H9 (cell line): ENCODE data around the gene JPT2. TPM values are rescaled to one million over a fixed set of nuclear protein-coding genes. Genes with fewer than 3 reads are reported as not detected.

Experiments
- DNase-seq: peaks from one replicate; pipeline ENCODE4 v3.0.0-alpha.2; 2017
- H2AFZ ChIP-seq: one replicate; pipeline ENCODE4 v1.6.1; 2013; ENCODE audit warnings: mild to moderate bottlenecking, low read length, control low read depth, moderate library complexity
- H2AK5ac ChIP-seq: 2 replicates; pipeline ENCODE4 v1.6.1; 2013; ENCODE audit warnings: low read length, control low read depth, mixed read lengths; ENCODE audit not compliant: insufficient read length
- H2BK120ac ChIP-seq: one replicate; pipeline ENCODE4 v1.6.1; 2013; ENCODE audit warnings: low read depth, mild to moderate bottlenecking, low read length, control low read depth, inconsistent platforms; ENCODE audit not compliant: poor library complexity, severe bottlenecking
- H2BK12ac ChIP-seq: 2 replicates; pipeline ENCODE4 v1.6.1; 2013; ENCODE audit warnings: low read length, control low read depth, mixed read lengths, low read depth; ENCODE audit not compliant: insufficient read length
- H2BK15ac ChIP-seq: 2 replicates; pipeline ENCODE4 v1.6.1; 2013; ENCODE audit warnings: low read depth, low read length, control low read depth
- H2BK20ac ChIP-seq: one replicate; pipeline ENCODE4 v1.6.1; 2013; ENCODE audit warnings: low read depth, mild to moderate bottlenecking, low read length, control low read depth, inconsistent platforms; ENCODE audit not compliant: poor library complexity, severe bottlenecking
- H2BK5ac ChIP-seq: 2 replicates; pipeline ENCODE4 v1.6.1; 2013; ENCODE audit warnings: low read length, control low read depth, mixed read lengths; ENCODE audit not compliant: insufficient read length
- H3K14ac ChIP-seq: 2 replicates; pipeline ENCODE4 v1.6.1; 2013; ENCODE audit warnings: low read length, control low read depth; ENCODE audit not compliant: insufficient read depth
- H3K18ac ChIP-seq: 2 replicates; pipeline ENCODE4 v1.6.1; 2013; ENCODE audit warnings: low read depth, mild to moderate bottlenecking, mixed read lengths, low read length, control low read depth; ENCODE audit not compliant: insufficient read length
- H3K23ac ChIP-seq: 2 replicates; pipeline ENCODE4 v1.6.1; 2013; ENCODE audit warnings: low read length, control low read depth, mixed read lengths, low read depth; ENCODE audit not compliant: insufficient read length
- H3K23me2 ChIP-seq: 2 replicates; pipeline ENCODE4 v1.6.1; 2013; ENCODE audit warnings: low read depth, mild to moderate bottlenecking, mixed read lengths, low read length, control low read depth; ENCODE audit not compliant: insufficient read length, poor library complexity, severe bottlenecking
- H3K27ac ChIP-seq: 2 replicates; pipeline ENCODE4 v1.5.1; 2013; ENCODE audit warnings: low read length, control low read depth, mixed read lengths, low read depth; ENCODE audit not compliant: insufficient read length
- H3K27me3 ChIP-seq: 2 replicates; pipeline ENCODE4 v1.6.1; 2013; ENCODE audit warnings: low read length, control low read depth, inconsistent platforms; ENCODE audit not compliant: insufficient read depth
- H3K4ac ChIP-seq: 2 replicates; pipeline ENCODE4 v1.6.1; 2013; ENCODE audit warnings: low read depth, mild to moderate bottlenecking, control low read depth, inconsistent platforms, low read length, moderate library complexity
- H3K4me1 ChIP-seq: 2 replicates; pipeline ENCODE4 v1.6.1; 2013; ENCODE audit warnings: low read length, control low read depth, inconsistent platforms; ENCODE audit not compliant: insufficient read depth
- H3K4me2 ChIP-seq: 2 replicates; pipeline ENCODE4 v1.6.1; 2013; ENCODE audit warnings: low read length, control low read depth, mixed read lengths; ENCODE audit not compliant: insufficient read length, insufficient read depth
- H3K56ac ChIP-seq: 2 replicates; pipeline ENCODE4 v1.6.1; 2013; ENCODE audit warnings: low read depth, mild to moderate bottlenecking, mixed read lengths, low read length, control low read depth; ENCODE audit not compliant: insufficient read length
- H3K79me1 ChIP-seq: 2 replicates; pipeline ENCODE4 v1.6.1; 2013; ENCODE audit warnings: low read depth, mild to moderate bottlenecking, moderate library complexity, low read length, control low read depth, inconsistent platforms; ENCODE audit not compliant: insufficient read depth, poor library complexity, severe bottlenecking
- H3K79me2 ChIP-seq: 2 replicates; pipeline ENCODE4 v1.6.1; 2013; ENCODE audit warnings: low read length, control low read depth, inconsistent platforms; ENCODE audit not compliant: insufficient read depth
- H3K9ac ChIP-seq: 2 replicates; pipeline ENCODE4 v1.6.1; 2013; ENCODE audit warnings: low read length, control low read depth, mixed read lengths; ENCODE audit not compliant: insufficient read length; ENCODE audit errors: extremely low read depth
- H3K9me3 ChIP-seq: one replicate; pipeline ENCODE4 v1.6.1; 2013; ENCODE audit warnings: low read depth, low read length, inconsistent platforms; ENCODE audit not compliant: control insufficient read depth
- H3T11ph ChIP-seq: one replicate; pipeline ENCODE4 v1.6.1; 2013; ENCODE audit warnings: mild to moderate bottlenecking, low read length, control low read depth, inconsistent platforms
- H4K20me1 ChIP-seq: one replicate; pipeline ENCODE4 v1.6.1; 2013; ENCODE audit not compliant: control insufficient read depth, insufficient read length, insufficient read depth
- H4K5ac ChIP-seq: 2 replicates; pipeline ENCODE4 v1.6.1; 2013; ENCODE audit warnings: low read depth, mild to moderate bottlenecking, mixed read lengths, low read length, control low read depth; ENCODE audit not compliant: insufficient read length
- H4K8ac ChIP-seq: replicated peaks from 2 replicates; pipeline ENCODE4 v1.6.1; 2013; ENCODE audit warnings: low read length, control low read depth, mixed read lengths, low read depth; ENCODE audit not compliant: insufficient read length
- H4K91ac ChIP-seq: 2 replicates; pipeline ENCODE4 v1.6.1; 2013; ENCODE audit warnings: low read depth, mild to moderate bottlenecking, moderate library complexity, mixed read lengths, low read length, control low read depth; ENCODE audit not compliant: insufficient read length
- H3K27ac Mint-ChIP-seq, 3 experiments: 2 replicates in 2 of 3; 3 replicates in 1 of 3; pipeline ENCODE4 v1.8.0; 2020 to 2021; ENCODE audit warnings: mixed read lengths in 3 of 3, mild to moderate bottlenecking in 1 of 3, moderate library complexity in 1 of 3
- H3K27me3 Mint-ChIP-seq: 2 replicates; pipeline ENCODE4 v1.8.0; 2021; ENCODE audit warnings: low read depth, mild to moderate bottlenecking, moderate library complexity, mixed read lengths
- H3K36me3 Mint-ChIP-seq, 3 experiments: 2 replicates in 2 of 3; 3 replicates in 1 of 3; pipeline ENCODE4 v1.8.0; 2020 to 2021; ENCODE audit warnings: low read depth in 3 of 3, mixed read lengths in 3 of 3; ENCODE audit not compliant: insufficient read depth in 1 of 3
- H3K4me1 Mint-ChIP-seq, 2 experiments: 2 replicates each; pipeline ENCODE4 v1.8.0; 2020; ENCODE audit warnings: mixed read lengths in 2 of 2
- H3K4me3 Mint-ChIP-seq, 2 experiments: 2 replicates in 1 of 2; 3 replicates in 1 of 2; pipeline ENCODE4 v1.8.0; 2020 to 2021; ENCODE audit warnings: mild to moderate bottlenecking in 2 of 2, mixed read lengths in 2 of 2, moderate library complexity in 1 of 2
- H3K9me3 Mint-ChIP-seq, 2 experiments: 2 replicates in 1 of 2; 3 replicates in 1 of 2; pipeline ENCODE4 v1.8.0; 2020; ENCODE audit warnings: mild to moderate bottlenecking in 2 of 2, mixed read lengths in 2 of 2, moderate library complexity in 1 of 2
- WGBS: extraction: QIAGEN DNeasy Blood & Tissue Kit; methylation state at CpG from one replicate; pipeline ENCODE4 v1.1.7; 2013; ENCODE audit warnings: missing lambda C conversion rate, low lambda C conversion rate, mixed read lengths; ENCODE audit not compliant: insufficient read length; ENCODE audit errors: extremely low coverage; 5-methylcytosine and 5-hydroxymethylcytosine counted together
- total RNA-seq: library from RNA; stranded (reverse); gene quantifications from 2 replicates; pipeline ENCODE4 v1.2.1, GENCODE V29; 2021
- TF ChIP-seq, protein P1 (sequence below): fragments of 200-600 bp; sonication (generic); conservative IDR thresholded peaks from 3 replicates; pipeline ENCODE4 v1.8.0; 2021; ENCODE audit warnings: antibody characterized with exemption, mild to moderate bottlenecking

The JPT2 gene
- total RNA-seq, 1 experiment from 2014 or later, result 206 TPM

DNA sequence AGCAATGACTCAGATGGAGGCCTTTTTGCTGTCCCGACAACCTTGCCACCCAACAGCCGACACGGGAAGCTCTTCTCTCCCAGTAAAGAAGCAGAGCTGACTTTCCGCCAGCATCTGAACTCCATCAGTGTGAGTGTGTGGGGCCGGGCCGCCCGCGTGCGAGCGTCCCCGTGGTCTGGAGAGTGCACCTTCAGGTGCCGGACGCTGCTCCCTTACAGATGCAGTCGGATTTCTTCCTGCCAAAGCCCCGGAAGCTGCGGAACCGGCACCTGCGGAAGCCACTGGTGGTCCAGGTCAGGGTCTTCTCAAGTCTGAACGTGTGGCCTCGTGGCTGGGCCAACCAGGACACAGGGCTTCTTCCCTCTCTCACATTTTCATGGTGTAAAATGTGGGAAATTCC is 15.5 kb upstream of the JPT2 start:
- Histone ChIP-seq H4K8ac (no peak overlapping the region), H3K9me3 (no peaks in the 10 kb centered on the region), H3K27me3 (no peaks in the 10 kb centered on the region), H2BK15ac (no peak overlapping the region), H3K9ac (no peak overlapping the region), H3K27ac (no peak overlapping the region), H4K5ac (no peak overlapping the region), H4K20me1 (no peaks in the 10 kb centered on the region), H3K79me2 (no peaks in the 10 kb centered on the region), H2AFZ (no peak overlapping the region), H3K4me2 (no peak overlapping the region), H3K56ac (no peak overlapping the region), H3K4me1 (no peaks in the 10 kb centered on the region), H3K79me1 (no peaks in the 10 kb centered on the region), H4K91ac (no peak overlapping the region), H2BK12ac (no peak overlapping the region), H3K14ac (no peak overlapping the region), H3K4ac (no peak overlapping the region), H3K23ac (no peak overlapping the region), H3K23me2 (no peaks in the 10 kb centered on the region), H3T11ph (no peak overlapping the region), H3K18ac (no peak overlapping the region), H2BK5ac (no peak overlapping the region), H2BK120ac (no peak overlapping the region), H2BK20ac (no peak overlapping the region), H2AK5ac (no peak overlapping the region)
- no peak for DNase-seq
- no peaks in the 10 kb centered on the region for H3K4me1 Mint-ChIP-seq
- H3K27me3 Mint-ChIP-seq, result peaks cover 1% of the 10 kb centered on the region; the same call in 1 of the 2 replicates
- H3K36me3 Mint-ChIP-seq, result peaks cover 12 to 88% (median 63%) of the 10 kb centered on the region in 3 experiments; a peak in 6 of 7 replicates
- WGBS, result no CpG with 5 or more reads among the region's 20 CpGs
- TF ChIP-seq, protein P1, sequence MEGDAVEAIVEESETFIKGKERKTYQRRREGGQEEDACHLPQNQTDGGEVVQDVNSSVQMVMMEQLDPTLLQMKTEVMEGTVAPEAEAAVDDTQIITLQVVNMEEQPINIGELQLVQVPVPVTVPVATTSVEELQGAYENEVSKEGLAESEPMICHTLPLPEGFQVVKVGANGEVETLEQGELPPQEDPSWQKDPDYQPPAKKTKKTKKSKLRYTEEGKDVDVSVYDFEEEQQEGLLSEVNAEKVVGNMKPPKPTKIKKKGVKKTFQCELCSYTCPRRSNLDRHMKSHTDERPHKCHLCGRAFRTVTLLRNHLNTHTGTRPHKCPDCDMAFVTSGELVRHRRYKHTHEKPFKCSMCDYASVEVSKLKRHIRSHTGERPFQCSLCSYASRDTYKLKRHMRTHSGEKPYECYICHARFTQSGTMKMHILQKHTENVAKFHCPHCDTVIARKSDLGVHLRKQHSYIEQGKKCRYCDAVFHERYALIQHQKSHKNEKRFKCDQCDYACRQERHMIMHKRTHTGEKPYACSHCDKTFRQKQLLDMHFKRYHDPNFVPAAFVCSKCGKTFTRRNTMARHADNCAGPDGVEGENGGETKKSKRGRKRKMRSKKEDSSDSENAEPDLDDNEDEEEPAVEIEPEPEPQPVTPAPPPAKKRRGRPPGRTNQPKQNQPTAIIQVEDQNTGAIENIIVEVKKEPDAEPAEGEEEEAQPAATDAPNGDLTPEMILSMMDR, result no peak
- no peaks in the 10 kb centered on the region for H3K9me3 Mint-ChIP-seq
- no peak overlapping the region for H3K4me3 Mint-ChIP-seq
- H3K27ac Mint-ChIP-seq, result no peak overlapping the region; a peak in 1 of 7 replicates
